ENCODE results near the gene CYB561D2. TPM values are rescaled to one million over a fixed set of nuclear protein-coding genes. Genes with fewer than 3 reads are reported as not detected.

The CYB561D2 gene
- total and polyA plus RNA-seq, 9 of the 15 experiments (the other 6 are each of a cell fraction or from before 2014, with no cell fraction given): 4.2 to 16.6 (median 9.4) TPM

GRCh38 chr3:50337175-50337861 lies 13.3 kb upstream of the CYB561D2 start (continued):
- TF ChIP-seq EP300 (IDR thresholded peaks at IDR 0.05; ENCODE audit: low read length): peak; percentile 17; the same call in 1 of the 2 replicates
- TF ChIP-seq ARID4B (CRISPR knock-in tag; IDR thresholded peaks at IDR 0.05): peak; percentile 80; the same call in 1 of the 2 replicates
- no peak for TF ChIP-seq TFAM (CRISPR knock-in tag; conservative IDR thresholded peaks at IDR 0.05)
- TF ChIP-seq ZNF197 (CRISPR knock-in tag; IDR thresholded peaks at IDR 0.05; ENCODE audit: low read depth): 0 out of 2 replicates have a peak, but pooled peaks have one; percentile 17
- TF ChIP-seq NKRF (IDR thresholded peaks at IDR 0.05; ENCODE audit: borderline replicate concordance): peak; percentile 79
- no peak for TF ChIP-seq CBX2 (IDR thresholded peaks at IDR 0.05; ENCODE audit: insufficient read depth, low read length, poor library complexity, severe bottlenecking)
- no peak for TF ChIP-seq ZNF551 (CRISPR knock-in tag; IDR thresholded peaks at IDR 0.05)
- TF ChIP-seq TARDBP (IDR thresholded peaks at IDR 0.05): no peak
- TF ChIP-seq TEAD2 (tag; IDR thresholded peaks at IDR 0.05): no peak
- no peak; a peak in 1 of 4 replicates for TF ChIP-seq UBTF (IDR thresholded peaks at IDR 0.05; ENCODE audit: borderline replicate concordance in 1 of 2, low read depth in 2 of 2, low read length in 2 of 2)
- TF ChIP-seq ZNF384 (IDR thresholded peaks at IDR 0.05; ENCODE audit: low read depth, low read length): no peak
- TF ChIP-seq POLR2H (tag; IDR thresholded peaks at IDR 0.05; ENCODE audit: low read depth): no peak
- no peak for TF ChIP-seq ZNF512 (tag; IDR thresholded peaks at IDR 0.05)
- TF ChIP-seq CREB3L1 (IDR thresholded peaks at IDR 0.05; ENCODE audit: borderline replicate concordance, low read depth): peak; percentile 82; the same call in 1 of the 2 replicates
